22Rv1 (cell line): Measurements from ENCODE around the gene IMPDH2.

ENCODE experiments used
- ZFX ChIP-seq: fragments of 450-650 bp; IDR thresholded peaks from 2 replicates; pipeline ENCODE4 v1.6.1; 2017; ENCODE audit warnings: antibody characterized with exemption, borderline replicate concordance
- TF ChIP-seq, protein P1 (sequence below): fragments of 450-650 bp; IDR thresholded peaks from 2 replicates; pipeline ENCODE4 v1.5.1; 2017; ENCODE audit warnings: mild to moderate bottlenecking

DNA sequence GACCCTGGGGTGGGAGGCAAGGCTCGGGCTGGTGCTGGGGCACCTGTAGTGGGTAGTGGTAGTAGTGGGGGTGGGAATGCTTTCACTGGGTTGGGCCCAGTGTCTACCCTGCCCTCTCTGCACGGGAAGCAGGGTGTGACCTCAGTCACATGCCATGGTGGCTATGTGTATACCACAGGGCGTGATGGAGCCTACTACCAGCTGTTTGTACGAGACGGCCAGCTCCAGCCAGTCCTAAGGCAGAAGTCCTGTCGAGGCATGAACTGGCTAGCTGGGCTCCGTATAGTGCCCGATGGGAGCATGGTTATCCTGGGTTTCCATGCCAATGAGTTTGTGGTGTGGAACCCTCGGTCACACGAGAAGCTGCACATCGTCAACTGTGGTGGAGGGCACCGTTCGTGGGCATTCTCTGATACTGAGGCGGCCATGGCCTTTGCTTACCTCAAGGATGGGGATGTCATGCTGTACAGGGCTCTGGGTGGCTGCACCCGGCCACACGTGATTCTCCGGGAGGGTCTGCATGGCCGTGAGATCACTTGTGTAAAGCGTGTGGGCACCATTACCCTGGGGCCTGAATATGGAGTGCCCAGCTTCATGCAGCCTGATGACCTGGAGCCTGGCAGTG lies 16.0 kb downstream of the IMPDH2 start:
- TF ChIP-seq, protein P1, sequence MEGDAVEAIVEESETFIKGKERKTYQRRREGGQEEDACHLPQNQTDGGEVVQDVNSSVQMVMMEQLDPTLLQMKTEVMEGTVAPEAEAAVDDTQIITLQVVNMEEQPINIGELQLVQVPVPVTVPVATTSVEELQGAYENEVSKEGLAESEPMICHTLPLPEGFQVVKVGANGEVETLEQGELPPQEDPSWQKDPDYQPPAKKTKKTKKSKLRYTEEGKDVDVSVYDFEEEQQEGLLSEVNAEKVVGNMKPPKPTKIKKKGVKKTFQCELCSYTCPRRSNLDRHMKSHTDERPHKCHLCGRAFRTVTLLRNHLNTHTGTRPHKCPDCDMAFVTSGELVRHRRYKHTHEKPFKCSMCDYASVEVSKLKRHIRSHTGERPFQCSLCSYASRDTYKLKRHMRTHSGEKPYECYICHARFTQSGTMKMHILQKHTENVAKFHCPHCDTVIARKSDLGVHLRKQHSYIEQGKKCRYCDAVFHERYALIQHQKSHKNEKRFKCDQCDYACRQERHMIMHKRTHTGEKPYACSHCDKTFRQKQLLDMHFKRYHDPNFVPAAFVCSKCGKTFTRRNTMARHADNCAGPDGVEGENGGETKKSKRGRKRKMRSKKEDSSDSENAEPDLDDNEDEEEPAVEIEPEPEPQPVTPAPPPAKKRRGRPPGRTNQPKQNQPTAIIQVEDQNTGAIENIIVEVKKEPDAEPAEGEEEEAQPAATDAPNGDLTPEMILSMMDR = no peak
- no peak for TF ChIP-seq ZFX
